Measurements from ENCODE around the gene CCL7. TPM values are rescaled to one million over a fixed set of nuclear protein-coding genes. Genes with fewer than 3 reads are reported as not detected.

The CCL7 gene
- total RNA-seq, 1 donor from 2014 or later, result not detected

- DNase-seq, result no peak
Observed at GRCh38 chr17:34290586-34290985, 20.6 kb downstream of the CCL7 start.

GRCh38 chr17:34291721-34292348 is 21.8 kb downstream of the CCL7 start:
- no peak for DNase-seq

- no peak for DNase-seq
Observed at GRCh38 chr17:34299027-34299426, 29.0 kb downstream of the CCL7 start.

GRCh38 chr17:34299956-34300577 is 30.0 kb downstream of the CCL7 start:
- no peak for DNase-seq

- no peak for DNase-seq
Observed at GRCh38 chr17:34300652-34301370, 30.8 kb downstream of the CCL7 start.

GRCh38 chr17:34301986-34302385 is 32.0 kb downstream of the CCL7 start:
- DNase-seq, result no peak

GRCh38 chr17:34302636-34303035 is 32.6 kb downstream of the CCL7 start:
- no peak for DNase-seq

GRCh38 chr17:34303606-34304005 is 33.6 kb downstream of the CCL7 start:
- no peak for DNase-seq

- no peak for DNase-seq
Observed at GRCh38 chr17:34305061-34305460, 35.0 kb downstream of the CCL7 start.

GRCh38 chr17:34305606-34306005 is 35.6 kb downstream of the CCL7 start:
- DNase-seq, result no peak

GRCh38 chr17:34306466-34306865 is 36.4 kb downstream of the CCL7 start:
- no peak for DNase-seq

- DNase-seq, result no peak
Observed at GRCh38 chr17:34307110-34307509, 37.1 kb downstream of the CCL7 start.

GRCh38 chr17:34308371-34308770 is 38.4 kb downstream of the CCL7 start:
- DNase-seq, result no peak

GRCh38 chr17:34311291-34311690 is 41.3 kb downstream of the CCL7 start:
- no peak for DNase-seq

- no peak for DNase-seq
Observed at GRCh38 chr17:34312080-34312479, 42.1 kb downstream of the CCL7 start.

GRCh38 chr17:34313164-34313563 is 43.1 kb downstream of the CCL7 start:
- DNase-seq, result no peak

- no peak for DNase-seq
Observed at GRCh38 chr17:34314279-34314678, 44.3 kb downstream of the CCL7 start.

GRCh38 chr17:34318474-34318873 is 48.5 kb downstream of the CCL7 start:
- DNase-seq, result no peak

- no peak for DNase-seq
Observed at GRCh38 chr17:34319039-34319483, 49.0 kb downstream of the CCL7 start, which contains the start of gene CCL8. CCL8 (plus strand) TSS chr17:34319435; CDS start chr17:34319502, 67 bp downstream.
